ENCODE measurements around the gene SLC2A3. TPM values are rescaled to one million over a fixed set of nuclear protein-coding genes. Genes with fewer than 3 reads are reported as not detected.
"Not testable (repeated sequence)": the region's sequence is repeated elsewhere in the genome, so short reads cannot be mapped to it uniquely, and the experiment has no call there.

Gene SLC2A3
- total RNA-seq (100 to 1,000 TPM; 157 to 158 TPM), polyA plus RNA-seq (100 to 1,000 TPM; 100 to 275 TPM)

GRCh38 chr12:7935590-7936581 is at the start of gene SLC2A3:
TSS of gene SLC2A3 (minus strand) at chr12:7936187. CDS start at chr12:7936034, 153 bp downstream.
- peaks cover 46% of the 10 kb centered on the region for H3K4me1 ChIP-seq (ENCODE audit: insufficient read depth, low read length)
- peaks cover 13 to 21% (median 15%) of the 10 kb centered on the region in 4 donors for H3K4me1 Mint-ChIP-seq
- H3K4me3 ChIP-seq (ENCODE audit: low read length in 2 of 2), result peak within 1 kb of the TSS; percentile 84 to 87
- peaks cover 7 to 8% of the 10 kb centered on the region in 2 donors for H3K36me3 Mint-ChIP-seq
- intact Hi-C loops (cut with micrococcal nuclease), result loop anchor here (1.0 kb wide), 4 partner anchors 24 to 146 kb away; partner anchors contain the start of gene NECAP1
- DNase-seq, result peak; percentile 87 to 93 (median 91)
- H3K27ac Mint-ChIP-seq, result no peak within 1 kb of the TSS
- H3K27me3 Mint-ChIP-seq, result no peaks in the 10 kb centered on the region
- POLR2A ChIA-PET (ENCODE audit: partially characterized antibody), result interaction anchor here (0.6 to 8.2 kb wide), 25 partner anchors 8 to 153 kb away, joined by 3 to 394 read pairs (median 7); partner anchors contain the start of genes C3AR1 and FOXJ2
- peaks cover 0 to 1% (median 0%) of the 10 kb centered on the region in 8 donors for H3K9me3 Mint-ChIP-seq
- peaks cover 31% of the 10 kb centered on the region for H3K36me3 ChIP-seq (ENCODE audit: insufficient read depth, low read length)
- no peaks in the 10 kb centered on the region for H3K27me3 ChIP-seq (ENCODE audit: insufficient read depth, low read length)
- H3K9me3 ChIP-seq (ENCODE audit: control insufficient read depth in 1 of 2, low read length in 2 of 2), result no peaks in the 10 kb centered on the region
- CTCF ChIA-PET (ENCODE audit: partially characterized antibody), result interaction anchor here (0.8 to 14.7 kb wide), 12 partner anchors 9 to 152 kb away, joined by 3 to 396 read pairs (median 4); partner anchors contain the start of gene C3AR1
- H3K4me3 Mint-ChIP-seq, result no peak within 1 kb of the TSS
- peak within 1 kb of the TSS; percentile 90 for H3K27ac ChIP-seq (ENCODE audit: low read depth, low read length)

GRCh38 chr12:7984900-7985299 is 48.9 kb upstream of the SLC2A3 start:
- Mint-ChIP-seq H3K9me3 (no peaks in the 10 kb centered on the region), H3K4me1 (peaks cover 8 to 17% (median 12%) of the 10 kb centered on the region in 4 donors), H3K4me3 (no peak overlapping the region), H3K27me3 (no peaks in the 10 kb centered on the region), H3K27ac (no peak overlapping the region), H3K36me3 (no peaks in the 10 kb centered on the region)
- Histone ChIP-seq H3K9me3 (ENCODE audit: control insufficient read depth in 1 of 2, low read length in 2 of 2) (no peaks in the 10 kb centered on the region), H3K4me3 (ENCODE audit: low read length in 2 of 2) (no peak overlapping the region), H3K27me3 (ENCODE audit: insufficient read depth, low read length) (no peaks in the 10 kb centered on the region), H3K36me3 (ENCODE audit: insufficient read depth, low read length) (no peaks in the 10 kb centered on the region), H3K4me1 (ENCODE audit: insufficient read depth, low read length) (peaks cover 18% of the 10 kb centered on the region), H3K27ac (ENCODE audit: low read depth, low read length) (no peak overlapping the region)
- intact Hi-C loops (cut with micrococcal nuclease), result no loop called here
- POLR2A ChIA-PET (ENCODE audit: partially characterized antibody), result interaction anchor here (1.1 to 1.9 kb wide), 2 partner anchors 49 to 51 kb away, joined by 3 to 6 read pairs; partner anchors contain the start of gene SLC2A3
- no peak for DNase-seq
- CTCF ChIA-PET (ENCODE audit: partially characterized antibody), result interaction anchor here (1.1 kb wide), 1 partner anchor 12 kb away, joined by 5 read pairs; no protein-coding TSS in a partner anchor

GRCh38 chr12:7983460-7983859 is 47.5 kb upstream of the SLC2A3 start:
- H3K4me3 ChIP-seq (ENCODE audit: low read length in 2 of 2); H3K4me3 Mint-ChIP-seq; H3K27me3 Mint-ChIP-seq; H3K9me3 ChIP-seq (ENCODE audit: control insufficient read depth in 1 of 2, low read length in 2 of 2); H3K9me3 Mint-ChIP-seq; H3K27ac ChIP-seq (ENCODE audit: low read depth, low read length); DNase-seq; H3K4me1 ChIP-seq (ENCODE audit: insufficient read depth, low read length); H3K4me1 Mint-ChIP-seq; intact Hi-C loops (cut with micrococcal nuclease); H3K27me3 ChIP-seq (ENCODE audit: insufficient read depth, low read length); H3K36me3 Mint-ChIP-seq; H3K36me3 ChIP-seq (ENCODE audit: insufficient read depth, low read length): not testable (repeated sequence)
- POLR2A ChIA-PET (ENCODE audit: partially characterized antibody), result interaction anchor here (0.6 kb wide), 2 partner anchors 10 to 25 kb away, joined by 3 read pairs; no protein-coding TSS in a partner anchor
- peak overlapping the region in 1 of 7 donors; percentile 66 for H3K27ac Mint-ChIP-seq
- CTCF ChIA-PET (ENCODE audit: partially characterized antibody), result interaction anchor here (0.6 to 1.8 kb wide), 2 partner anchors 22 to 381 kb away, joined by 3 to 4 read pairs; no protein-coding TSS in a partner anchor

- H3K4me3 ChIP-seq (ENCODE audit: low read length in 2 of 2); H3K27me3 Mint-ChIP-seq; intact Hi-C loops (cut with micrococcal nuclease); H3K9me3 ChIP-seq (ENCODE audit: control insufficient read depth in 1 of 2, low read length in 2 of 2); H3K27ac Mint-ChIP-seq; H3K27ac ChIP-seq (ENCODE audit: low read depth, low read length); H3K4me3 Mint-ChIP-seq; H3K36me3 ChIP-seq (ENCODE audit: insufficient read depth, low read length); H3K4me1 ChIP-seq (ENCODE audit: insufficient read depth, low read length); DNase-seq; H3K27me3 ChIP-seq (ENCODE audit: insufficient read depth, low read length); H3K9me3 Mint-ChIP-seq; H3K4me1 Mint-ChIP-seq; H3K36me3 Mint-ChIP-seq: not testable (repeated sequence)
- POLR2A ChIA-PET (ENCODE audit: partially characterized antibody), result interaction anchor here (0.6 to 1.6 kb wide), 2 partner anchors 9 to 50 kb away, joined by 3 read pairs; no protein-coding TSS in a partner anchor
- CTCF ChIA-PET (ENCODE audit: partially characterized antibody), result interaction anchor here (1.8 kb wide), 1 partner anchor 22 kb away, joined by 4 read pairs; no protein-coding TSS in a partner anchor
Measured at GRCh38 chr12:7983019-7983418, 47.0 kb upstream of the SLC2A3 start.

- H3K36me3 ChIP-seq (ENCODE audit: insufficient read depth, low read length); DNase-seq; H3K4me3 ChIP-seq (ENCODE audit: low read length in 2 of 2); H3K4me3 Mint-ChIP-seq; H3K27ac ChIP-seq (ENCODE audit: low read depth, low read length); H3K4me1 ChIP-seq (ENCODE audit: insufficient read depth, low read length); H3K4me1 Mint-ChIP-seq; intact Hi-C loops (cut with micrococcal nuclease); H3K36me3 Mint-ChIP-seq; H3K9me3 Mint-ChIP-seq; H3K27me3 ChIP-seq (ENCODE audit: insufficient read depth, low read length); H3K27ac Mint-ChIP-seq; H3K9me3 ChIP-seq (ENCODE audit: control insufficient read depth in 1 of 2, low read length in 2 of 2); H3K27me3 Mint-ChIP-seq: not testable (repeated sequence)
- ChIA-PET POLR2A (ENCODE audit: partially characterized antibody) (interaction anchor here (0.6 to 1.6 kb wide), 2 partner anchors 49 to 69 kb away, joined by 3 to 4 read pairs; no protein-coding TSS in a partner anchor), CTCF (ENCODE audit: partially characterized antibody) (interaction anchor here (1.1 to 1.8 kb wide), 2 partner anchors 21 to 22 kb away, joined by 3 to 4 read pairs; no protein-coding TSS in a partner anchor)
Measured at GRCh38 chr12:7982332-7982735, 46.3 kb upstream of the SLC2A3 start.

GRCh38 chr12:7981446-7981845 is 45.5 kb upstream of the SLC2A3 start:
- no peak overlapping the region for H3K4me3 ChIP-seq (ENCODE audit: low read length in 2 of 2)
- H3K27ac ChIP-seq (ENCODE audit: low read depth, low read length), result no peak overlapping the region
- CTCF ChIA-PET (ENCODE audit: partially characterized antibody), result interaction anchor here (1.1 to 1.7 kb wide), 2 partner anchors 13 to 21 kb away, joined by 3 read pairs; no protein-coding TSS in a partner anchor
- Mint-ChIP-seq H3K4me3 (no peak overlapping the region), H3K36me3 (no peaks in the 10 kb centered on the region), H3K27me3 (no peaks in the 10 kb centered on the region), H3K9me3 (no peaks in the 10 kb centered on the region), H3K27ac (peak overlapping the region in 1 of 7 donors; percentile 25), H3K4me1 (peaks cover 2 to 5% (median 4%) of the 10 kb centered on the region in 4 donors)
- POLR2A ChIA-PET (ENCODE audit: partially characterized antibody), result interaction anchor here (0.6 to 1.6 kb wide), 2 partner anchors 48 to 70 kb away, joined by 3 to 4 read pairs; no protein-coding TSS in a partner anchor
- H3K4me1 ChIP-seq (ENCODE audit: insufficient read depth, low read length), result peaks cover under 1% of the 10 kb centered on the region
- DNase-seq, result no peak
- H3K9me3 ChIP-seq (ENCODE audit: control insufficient read depth in 1 of 2, low read length in 2 of 2), result no peaks in the 10 kb centered on the region
- no peaks in the 10 kb centered on the region for H3K27me3 ChIP-seq (ENCODE audit: insufficient read depth, low read length)
- no peaks in the 10 kb centered on the region for H3K36me3 ChIP-seq (ENCODE audit: insufficient read depth, low read length)
- intact Hi-C loops (cut with micrococcal nuclease), result no loop called here

All from CD4-positive, alpha-beta memory T cell (primary cell).